GM18951 (cell line): ENCODE results near the gene CD69.

Experiments
- POLR2A ChIP-seq: IDR thresholded peaks from 4 replicates; pipeline ENCODE4 v1.6.1; 2011; ENCODE audit warnings: mild to moderate bottlenecking; ENCODE audit not compliant: insufficient read length, insufficient read depth; ENCODE audit errors: extremely low read depth
- in situ Hi-C: fragments of 300-500 bp; cut with MboI; formaldehyde crosslinking; loops from one replicate; pipeline ENCODE4 v1.12.0; 2022; ENCODE audit warnings: low sequenced_read_pairs, mixed read lengths, inconsistent platforms; ENCODE audit not compliant: unreplicated experiment

CD69 gene

DNA sequence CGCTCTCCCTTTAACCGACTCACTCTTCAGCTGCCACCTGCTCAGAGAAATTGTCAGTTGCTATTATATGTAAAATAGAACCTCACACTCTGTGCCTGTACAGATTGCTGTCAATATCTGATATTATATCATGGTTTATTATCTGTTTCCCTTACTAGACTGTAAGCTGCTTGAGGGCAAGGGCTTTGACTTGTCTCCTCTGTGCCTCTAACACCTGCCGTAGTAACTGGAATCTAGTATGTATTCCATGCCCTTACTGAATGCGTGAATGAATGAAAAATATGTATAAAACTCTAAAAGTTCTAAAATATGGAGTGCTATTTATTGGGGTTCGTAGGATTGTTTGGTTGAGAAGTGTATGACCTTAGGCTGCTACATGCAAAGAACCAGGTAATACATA is 1.7 kb upstream of the CD69 start:
- in situ Hi-C loops, result no loop called here
- no peak for TF ChIP-seq POLR2A

DNA sequence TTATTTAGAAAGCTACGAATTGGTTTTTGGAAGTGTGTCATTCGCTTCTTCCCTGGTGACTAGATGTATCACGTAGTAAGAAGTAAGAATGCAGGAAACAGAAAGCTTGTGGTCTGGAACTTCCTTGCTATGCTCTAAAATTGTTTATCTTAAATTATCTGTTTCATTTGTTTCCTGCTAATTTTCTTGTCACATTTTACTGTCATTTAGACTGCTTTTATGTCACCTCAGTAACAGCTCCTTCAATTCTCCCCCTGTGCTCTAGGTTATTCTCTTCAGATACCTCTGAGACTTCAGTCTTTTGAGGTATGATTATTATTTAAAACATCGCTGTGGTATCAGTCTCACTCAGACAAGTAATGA is 699 bp upstream of the CD69 start:
- in situ Hi-C loops, result no loop called here
- TF ChIP-seq POLR2A, result no peak

DNA sequence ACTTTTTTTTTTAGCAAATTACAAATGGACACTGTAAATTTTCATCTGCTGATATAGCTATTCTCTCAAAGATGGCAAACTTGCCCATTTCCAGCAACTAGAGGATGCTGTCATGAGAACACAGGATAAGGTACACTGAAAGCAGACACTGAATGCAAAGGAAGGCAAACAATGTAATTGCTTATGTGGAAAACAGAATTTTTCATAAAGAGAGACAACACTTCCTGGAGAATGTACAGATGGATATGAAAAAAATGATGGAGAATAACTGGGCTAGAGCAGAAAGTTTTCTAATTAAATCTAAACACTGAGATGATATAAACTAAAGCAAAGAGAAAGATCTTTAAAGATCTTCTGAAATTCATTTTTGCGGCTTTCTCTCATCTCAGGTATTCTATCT is 581 bp downstream of the CD69 start:
- no peak for TF ChIP-seq POLR2A
- in situ Hi-C loops, result no loop called here

DNA sequence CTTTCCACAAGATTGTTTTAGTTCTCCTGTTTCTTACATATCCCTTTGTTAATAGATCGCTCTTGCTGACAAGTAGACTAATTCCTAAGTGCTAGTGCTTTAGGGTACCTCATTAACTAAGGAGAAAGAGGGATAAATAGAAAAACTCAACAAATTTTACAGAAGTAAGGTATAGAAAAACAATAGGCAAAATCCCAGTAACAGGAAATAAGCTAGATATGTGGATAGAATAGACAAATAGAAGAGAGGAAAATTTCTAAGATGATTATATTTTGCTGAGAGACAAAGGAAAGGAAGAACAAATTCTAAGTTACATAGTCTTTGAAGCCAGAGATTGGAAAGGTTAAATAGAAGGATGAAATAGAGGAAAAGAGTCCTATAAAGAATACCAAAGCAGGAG is 1.0 kb downstream of the CD69 start:
- in situ Hi-C loops, result no loop called here
- TF ChIP-seq POLR2A, result no peak

DNA sequence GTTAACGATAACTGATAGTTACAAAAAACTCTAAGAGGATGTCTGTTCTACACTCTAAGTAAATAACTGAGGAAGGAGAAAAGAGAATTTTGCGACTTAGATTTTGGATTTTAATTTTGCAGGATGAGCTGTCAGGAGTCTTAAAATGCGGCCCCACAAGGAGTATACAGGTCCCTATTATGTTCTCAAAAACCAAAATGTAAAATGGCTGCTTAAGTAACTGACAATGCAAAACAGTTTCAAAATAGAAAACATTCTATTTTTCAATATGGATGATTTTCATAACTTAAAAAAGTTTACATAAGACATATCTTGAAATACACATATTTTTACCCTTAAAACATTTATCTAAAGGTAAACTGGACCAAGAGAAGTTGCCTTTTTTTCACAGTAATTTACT is 2.6 kb downstream of the CD69 start:
- in situ Hi-C loops, result no loop called here

DNA sequence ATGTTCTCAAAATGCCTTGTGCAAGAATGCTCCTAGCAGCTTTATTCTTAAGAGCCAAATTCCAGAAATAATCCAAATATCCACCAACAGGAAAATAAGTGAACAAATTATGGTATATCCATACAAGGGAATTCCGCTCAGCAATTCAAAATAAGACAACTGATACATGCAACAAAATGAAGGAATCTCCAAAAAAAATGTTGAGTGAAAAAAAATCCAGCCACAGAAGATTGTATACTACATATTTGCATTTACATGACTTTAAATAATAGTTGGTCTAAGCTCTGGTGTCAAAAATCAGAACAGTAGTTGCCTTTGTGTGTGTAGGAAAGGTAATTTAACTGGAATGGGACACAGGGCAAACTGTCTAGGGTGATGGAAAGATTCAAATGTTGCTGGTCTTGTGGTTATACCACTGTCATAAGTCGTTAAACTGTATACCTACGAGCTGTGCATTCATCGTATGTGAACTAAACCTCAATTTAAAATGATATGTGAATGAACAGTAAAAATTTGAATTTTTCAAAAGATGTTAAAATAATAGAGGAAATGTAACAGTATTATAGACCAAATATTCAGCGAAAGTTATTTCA is 3.2 kb downstream of the CD69 start:
- in situ Hi-C loops, result no loop called here
- TF ChIP-seq POLR2A, result no peak

More for the DNA sequence above, 2.6 kb downstream of the CD69 start:
- TF ChIP-seq POLR2A, result no peak

DNA sequence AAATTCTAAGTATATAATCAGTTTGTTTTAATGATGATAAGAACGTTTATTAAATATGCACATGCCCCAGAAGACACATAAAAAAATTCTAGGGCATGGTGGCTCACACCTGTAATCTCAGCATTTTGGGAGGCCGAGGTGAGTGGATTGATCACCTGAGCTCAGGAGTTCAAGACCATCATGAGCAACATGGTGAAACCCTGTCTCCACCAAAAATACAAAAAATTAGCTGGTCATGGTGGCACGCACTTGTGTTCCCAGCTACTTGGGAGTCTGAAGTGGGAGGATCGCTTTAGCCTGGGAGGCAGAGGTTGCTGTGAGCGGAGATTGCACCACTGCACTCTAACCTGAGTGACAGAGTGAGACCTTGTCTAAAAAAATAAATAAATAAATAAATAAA is 4.0 kb downstream of the CD69 start:
- in situ Hi-C loops, result no loop called here
- TF ChIP-seq POLR2A, result no peak

DNA sequence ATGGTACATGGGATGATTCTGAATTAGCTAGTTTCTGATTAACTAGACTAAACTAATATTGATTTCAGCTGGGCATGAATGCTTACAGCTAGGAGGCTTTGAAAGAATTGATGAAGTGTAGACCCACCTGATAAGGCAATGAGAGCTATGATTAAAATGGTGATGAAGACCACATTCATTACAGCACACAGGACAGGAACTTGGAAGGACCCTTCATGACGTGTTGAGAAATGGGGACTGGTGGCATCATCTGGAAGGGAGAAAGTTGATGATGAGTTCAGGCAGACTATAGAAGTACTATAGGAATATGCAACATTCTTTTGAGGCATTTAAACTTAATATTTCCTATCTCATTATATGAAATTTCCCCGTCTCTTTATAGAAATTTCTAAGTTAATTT is 4.5 kb downstream of the CD69 start:
- no peak for TF ChIP-seq POLR2A
- in situ Hi-C loops, result no loop called here

DNA sequence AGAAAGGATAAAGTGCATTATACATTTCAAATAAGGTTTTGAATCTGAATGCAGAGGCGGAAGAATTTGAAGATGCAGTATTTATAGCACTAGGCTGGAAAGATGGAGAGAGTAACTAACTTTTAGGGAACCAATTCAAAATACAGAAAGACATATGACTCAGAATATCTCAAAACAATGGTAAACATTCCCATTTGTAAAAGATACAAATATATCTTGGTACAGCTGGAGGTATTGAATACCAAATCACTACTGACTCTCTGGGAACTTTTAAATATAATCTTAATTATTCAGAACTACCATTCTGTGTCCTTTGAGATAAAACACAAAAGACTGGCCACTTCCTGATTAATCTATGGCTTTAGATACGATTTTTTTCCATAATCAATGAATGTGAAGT is 5.1 kb downstream of the CD69 start:
- TF ChIP-seq POLR2A, result no peak
- in situ Hi-C loops, result no loop called here

DNA sequence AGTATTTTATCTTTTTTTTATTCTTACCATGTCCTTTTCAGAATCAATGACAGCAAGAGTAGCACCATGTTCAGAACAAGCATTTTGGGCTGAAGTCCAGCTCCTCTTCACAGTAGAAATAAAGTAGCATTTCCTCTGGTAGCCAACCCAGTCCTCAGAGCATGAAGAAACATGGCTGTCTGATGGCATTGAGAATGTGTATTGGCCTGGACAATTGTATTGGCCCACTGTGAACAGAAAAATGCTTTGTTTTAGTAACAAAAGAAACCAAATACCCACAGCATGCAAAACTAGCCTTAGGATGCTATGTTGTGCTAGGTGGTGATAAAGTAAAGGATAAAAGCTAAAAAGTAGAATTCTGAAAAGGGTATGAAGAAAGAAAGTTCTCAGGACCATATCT is 5.7 kb downstream of the CD69 start:
- no peak for TF ChIP-seq POLR2A
- in situ Hi-C loops, result no loop called here

DNA sequence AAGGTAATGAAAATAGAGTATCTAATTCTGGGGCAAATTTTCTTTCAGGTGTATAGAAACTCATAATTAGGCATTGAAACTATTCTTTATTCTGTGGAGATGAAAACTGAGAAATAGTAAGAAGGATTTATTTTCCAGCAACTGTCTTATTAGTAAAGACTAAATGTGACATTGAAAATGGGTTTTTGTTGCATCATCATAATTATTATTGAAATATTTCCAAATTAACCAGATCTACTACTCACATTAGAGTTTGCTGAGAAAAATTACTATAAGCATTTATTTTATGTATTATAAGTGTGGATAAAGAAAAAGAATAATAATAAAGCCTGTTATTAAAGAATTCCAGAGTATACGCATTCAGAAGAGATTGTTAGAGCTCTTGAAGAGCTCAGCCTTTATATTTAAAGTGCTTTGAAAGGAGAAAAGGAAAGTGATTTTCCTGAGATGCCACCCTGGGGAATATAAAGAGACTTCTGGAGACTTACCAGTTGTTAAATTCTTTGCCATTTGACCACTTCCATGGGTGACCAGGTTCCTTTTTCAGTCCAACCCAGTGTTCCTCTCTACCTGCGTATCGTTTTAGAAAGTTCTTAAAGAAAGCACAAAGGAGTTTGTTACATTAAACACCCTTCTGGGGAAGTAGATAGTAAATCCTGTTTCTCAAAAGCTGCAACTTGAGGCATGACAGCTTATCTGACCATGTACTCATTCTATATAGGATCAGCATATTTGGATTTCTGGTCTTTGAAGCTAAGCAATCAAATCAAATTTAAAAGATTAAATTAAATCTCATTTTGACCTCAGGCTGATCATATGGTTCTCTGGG is 6.4 kb downstream of the CD69 start:
- no peak for TF ChIP-seq POLR2A
- in situ Hi-C loops, result loop anchor here (5.0 kb wide), 1 partner anchor 43 kb away; no protein-coding TSS in a partner anchor

DNA sequence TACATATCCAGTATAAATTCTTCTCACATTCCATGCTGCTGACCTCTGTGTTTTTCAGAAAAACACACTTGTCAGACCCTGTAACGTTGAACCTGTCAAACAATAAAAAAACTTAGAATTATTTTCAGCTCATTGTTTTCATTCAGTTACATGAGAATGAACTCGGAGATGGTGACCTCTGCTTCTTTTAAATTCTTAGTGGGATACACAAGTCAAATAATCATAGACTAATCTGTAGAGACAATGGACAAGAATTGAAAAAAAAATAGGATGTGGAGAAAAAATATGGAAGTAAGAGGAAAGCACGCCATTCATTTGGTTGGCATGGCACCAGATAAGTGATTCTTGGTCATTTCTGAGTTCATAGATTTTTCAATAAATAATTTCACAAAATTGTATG is 7.2 kb downstream of the CD69 start:
- in situ Hi-C loops, result loop anchor here (5.0 kb wide), 1 partner anchor 44 kb away; no protein-coding TSS in a partner anchor
- TF ChIP-seq POLR2A, result no peak

DNA sequence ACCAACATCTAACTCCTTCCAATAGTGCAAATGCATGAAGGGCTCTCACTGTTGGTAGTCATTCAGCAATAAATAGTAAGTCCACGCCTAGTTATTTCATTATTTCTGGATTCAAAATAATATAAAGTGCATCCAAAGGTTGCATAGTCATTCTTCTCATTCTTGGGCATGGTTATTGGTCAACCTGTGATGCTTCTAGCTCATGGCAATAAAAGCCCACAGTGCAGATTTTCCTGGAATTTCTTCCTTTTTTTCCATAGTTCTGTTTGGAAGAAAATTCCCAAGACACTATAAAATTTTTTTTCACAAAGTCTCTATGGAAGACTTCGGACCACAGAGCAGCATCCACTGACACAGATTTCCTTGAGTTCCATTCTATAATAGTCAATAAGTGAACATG is 7.6 kb downstream of the CD69 start:
- in situ Hi-C loops, result loop anchor here (5.0 kb wide), 1 partner anchor 44 kb away; no protein-coding TSS in a partner anchor
- TF ChIP-seq POLR2A, result no peak

DNA sequence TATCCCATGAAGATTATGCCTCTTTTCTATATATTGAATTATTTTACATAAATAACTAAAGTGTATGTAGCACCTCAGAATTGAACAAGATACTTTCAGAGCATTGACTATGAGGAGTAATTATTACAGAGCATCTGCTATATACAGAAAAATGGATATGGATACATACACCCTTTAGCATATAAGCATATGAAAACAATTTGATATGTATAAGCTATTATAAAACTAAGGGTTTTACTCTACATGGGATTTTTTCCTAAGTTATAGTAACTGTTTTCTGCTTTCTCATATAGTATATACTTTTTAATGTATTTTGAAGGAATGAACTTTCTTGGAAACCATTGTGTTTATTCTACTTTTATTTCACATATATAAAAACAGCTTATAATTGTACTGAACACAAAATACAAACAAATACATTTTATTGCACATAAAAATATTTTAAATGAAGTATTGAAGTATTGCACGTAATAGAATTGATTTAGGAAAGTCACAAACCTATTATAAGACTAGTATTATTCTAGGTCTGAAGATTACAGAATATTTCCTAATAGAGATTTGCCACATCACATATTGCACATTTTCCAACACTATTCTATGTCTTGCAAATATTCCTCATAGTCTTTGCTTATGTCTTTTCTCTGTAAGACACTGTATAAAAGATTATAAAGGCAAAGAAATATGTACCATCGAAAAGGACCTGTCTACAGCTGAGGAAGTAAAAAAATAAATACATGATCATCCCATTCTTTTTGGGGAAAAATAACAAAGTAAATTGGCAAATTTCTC is 8.4 kb downstream of the CD69 start:
- in situ Hi-C loops, result loop anchor here (5.0 kb wide), 1 partner anchor 45 kb away; no protein-coding TSS in a partner anchor
- TF ChIP-seq POLR2A, result no peak
